ENCODE measurements around the gene MECR. TPM values are rescaled to one million over a fixed set of nuclear protein-coding genes. Genes with fewer than 3 reads are reported as not detected.

MECR gene
- polyA plus RNA-seq, 1 experiment: 18.2 TPM

GRCh38 chr1:29249951-29250581 is 19.3 kb upstream of the MECR start:
- Histone ChIP-seq H3K4me3 (ENCODE audit: low read depth, low read length) (no peak overlapping the region), H3K9me3 (ENCODE audit: control insufficient read depth, insufficient read depth, low read length) (no peaks in the 10 kb centered on the region), H3K27ac (ENCODE audit: low read depth, low read length) (no peak overlapping the region), H3K27me3 (ENCODE audit: control insufficient read depth, insufficient read depth, low read length) (no peaks in the 10 kb centered on the region)
- DNase-seq (ENCODE audit: low read depth, low spot score): no peak
- TF ChIP-seq, protein P1, sequence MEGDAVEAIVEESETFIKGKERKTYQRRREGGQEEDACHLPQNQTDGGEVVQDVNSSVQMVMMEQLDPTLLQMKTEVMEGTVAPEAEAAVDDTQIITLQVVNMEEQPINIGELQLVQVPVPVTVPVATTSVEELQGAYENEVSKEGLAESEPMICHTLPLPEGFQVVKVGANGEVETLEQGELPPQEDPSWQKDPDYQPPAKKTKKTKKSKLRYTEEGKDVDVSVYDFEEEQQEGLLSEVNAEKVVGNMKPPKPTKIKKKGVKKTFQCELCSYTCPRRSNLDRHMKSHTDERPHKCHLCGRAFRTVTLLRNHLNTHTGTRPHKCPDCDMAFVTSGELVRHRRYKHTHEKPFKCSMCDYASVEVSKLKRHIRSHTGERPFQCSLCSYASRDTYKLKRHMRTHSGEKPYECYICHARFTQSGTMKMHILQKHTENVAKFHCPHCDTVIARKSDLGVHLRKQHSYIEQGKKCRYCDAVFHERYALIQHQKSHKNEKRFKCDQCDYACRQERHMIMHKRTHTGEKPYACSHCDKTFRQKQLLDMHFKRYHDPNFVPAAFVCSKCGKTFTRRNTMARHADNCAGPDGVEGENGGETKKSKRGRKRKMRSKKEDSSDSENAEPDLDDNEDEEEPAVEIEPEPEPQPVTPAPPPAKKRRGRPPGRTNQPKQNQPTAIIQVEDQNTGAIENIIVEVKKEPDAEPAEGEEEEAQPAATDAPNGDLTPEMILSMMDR (IDR thresholded peaks at IDR 0.05; ENCODE audit: low read depth, low read length): no peak
- ChIA-PET POLR2A (no interaction called here), CTCF (interaction anchor here (1.4 kb wide), 1 partner anchor 1457 kb away, joined by 3 read pairs; no protein-coding TSS in a partner anchor)

GRCh38 chr1:29249170-29249691 is 18.5 kb upstream of the MECR start:
- no peak for DNase-seq (ENCODE audit: low read depth, low spot score)
- TF ChIP-seq, protein P1 (IDR thresholded peaks at IDR 0.05; ENCODE audit: low read depth, low read length): no peak
- no peaks in the 10 kb centered on the region for H3K9me3 ChIP-seq (ENCODE audit: control insufficient read depth, insufficient read depth, low read length)
- ChIA-PET POLR2A (no interaction called here), CTCF (no interaction called here)
- H3K4me3 ChIP-seq (ENCODE audit: low read depth, low read length): no peak overlapping the region
- peak overlapping the region; percentile 11 for H3K27ac ChIP-seq (ENCODE audit: low read depth, low read length)
- no peaks in the 10 kb centered on the region for H3K27me3 ChIP-seq (ENCODE audit: control insufficient read depth, insufficient read depth, low read length)

DNA sequence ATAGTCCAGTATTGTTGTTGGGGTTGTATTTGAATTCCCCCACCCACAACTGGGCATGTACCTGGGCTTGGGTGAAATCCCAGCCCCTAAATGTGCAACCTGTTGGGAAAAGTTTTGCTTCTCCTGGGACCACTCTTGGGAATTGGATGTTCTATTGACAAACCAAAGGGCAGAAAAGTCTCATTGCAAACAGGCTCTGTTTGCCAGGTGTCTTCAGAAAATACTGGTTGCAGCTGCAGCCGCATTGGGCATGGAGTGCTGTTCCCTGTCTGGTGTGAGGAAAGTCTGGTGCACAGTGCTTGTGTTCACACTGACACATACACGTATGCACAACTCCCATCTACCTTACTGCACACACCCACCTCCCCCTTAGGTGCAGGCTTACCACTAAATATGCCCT is 17.7 kb upstream of the MECR start:
- POLR2A ChIA-PET: interaction anchor here (0.7 kb wide), 1 partner anchor 12 kb away, joined by 3 read pairs; no protein-coding TSS in a partner anchor
- no peaks in the 10 kb centered on the region for H3K9me3 ChIP-seq (ENCODE audit: control insufficient read depth, insufficient read depth, low read length)
- H3K27ac ChIP-seq (ENCODE audit: low read depth, low read length): no peak overlapping the region
- DNase-seq (ENCODE audit: low read depth, low spot score): no peak
- TF ChIP-seq, protein P1 (IDR thresholded peaks at IDR 0.05; ENCODE audit: low read depth, low read length): no peak
- H3K27me3 ChIP-seq (ENCODE audit: control insufficient read depth, insufficient read depth, low read length): no peaks in the 10 kb centered on the region
- CTCF ChIA-PET: interaction anchor here (0.6 kb wide), 1 partner anchor 45 kb away, joined by 3 read pairs; no protein-coding TSS in a partner anchor
- no peak overlapping the region for H3K4me3 ChIP-seq (ENCODE audit: low read depth, low read length)

- Histone ChIP-seq H3K9me3 (ENCODE audit: control insufficient read depth, insufficient read depth, low read length) (no peaks in the 10 kb centered on the region), H3K4me3 (ENCODE audit: low read depth, low read length) (no peak overlapping the region), H3K27me3 (ENCODE audit: control insufficient read depth, insufficient read depth, low read length) (no peaks in the 10 kb centered on the region), H3K27ac (ENCODE audit: low read depth, low read length) (no peak overlapping the region)
- ChIA-PET POLR2A (interaction anchor here (0.7 kb wide), 1 partner anchor 12 kb away, joined by 3 read pairs; no protein-coding TSS in a partner anchor), CTCF (interaction anchor here (0.6 kb wide), 1 partner anchor 46 kb away, joined by 3 read pairs; no protein-coding TSS in a partner anchor)
- DNase-seq (ENCODE audit: low read depth, low spot score): no peak
- TF ChIP-seq, protein P1 (IDR thresholded peaks at IDR 0.05; ENCODE audit: low read depth, low read length): no peak
Measured at GRCh38 chr1:29247571-29248273, 17.0 kb upstream of the MECR start.

DNA sequence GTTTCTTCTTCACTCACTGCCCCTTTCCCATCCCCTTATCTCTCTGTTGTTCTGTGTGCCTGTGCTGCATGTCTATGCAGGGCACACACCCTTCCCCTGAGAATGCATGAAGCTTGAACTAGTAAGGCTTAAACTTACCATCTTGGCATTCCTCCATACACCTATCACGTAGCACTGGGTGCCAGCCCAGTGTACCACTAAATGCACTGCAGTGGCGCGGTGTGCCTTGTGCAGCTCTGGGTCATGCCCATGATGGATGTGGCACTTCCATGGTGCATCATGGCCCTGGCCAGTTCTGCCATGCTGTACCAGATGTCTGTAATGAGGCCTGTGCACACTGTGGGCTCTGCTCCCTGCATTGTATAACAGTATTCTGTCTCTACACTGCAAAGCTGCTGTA is 16.3 kb upstream of the MECR start:
- Histone ChIP-seq H3K27me3 (ENCODE audit: control insufficient read depth, insufficient read depth, low read length) (no peaks in the 10 kb centered on the region), H3K4me3 (ENCODE audit: low read depth, low read length) (no peak overlapping the region), H3K9me3 (ENCODE audit: control insufficient read depth, insufficient read depth, low read length) (no peaks in the 10 kb centered on the region), H3K27ac (ENCODE audit: low read depth, low read length) (no peak overlapping the region)
- ChIA-PET CTCF (interaction anchor here (0.7 to 0.9 kb wide), 2 partner anchors 10 to 513 kb away, joined by 3 to 5 read pairs; no protein-coding TSS in a partner anchor), POLR2A (no interaction called here)
- no peak for DNase-seq (ENCODE audit: low read depth, low spot score)
- TF ChIP-seq, protein P1 (IDR thresholded peaks at IDR 0.05; ENCODE audit: low read depth, low read length): no peak
